ENCODE measurements around the gene GJC1.

The GJC1 gene

GRCh38 chr17:44804302-44805089, 25.6 kb downstream of the GJC1 start:
- no peak for FAIRE-seq

GRCh38 chr17:44801880-44802279, 28.2 kb downstream of the GJC1 start:
- FAIRE-seq: no peak

More at GRCh38 chr17:44804302-44805089, 25.6 kb downstream of the GJC1 start:
- no peak for DNase-seq (ENCODE audit: low spot score)

GRCh38 chr17:44798356-44798755, 31.7 kb downstream of the GJC1 start:
- DNase-seq (ENCODE audit: low spot score): no peak
- no peak for FAIRE-seq

More at GRCh38 chr17:44801880-44802279, 28.2 kb downstream of the GJC1 start:
- DNase-seq (ENCODE audit: low spot score): no peak

- DNase-seq (ENCODE audit: low spot score) (no peak), FAIRE-seq (peak; percentile 61)
Observed at GRCh38 chr17:44797802-44798201, 32.3 kb downstream of the GJC1 start.

- DNase-seq (ENCODE audit: low spot score): no peak
- FAIRE-seq: no peak
Observed at GRCh38 chr17:44796731-44797130, 33.4 kb downstream of the GJC1 start.

- FAIRE-seq (no peak), DNase-seq (ENCODE audit: low spot score) (no peak)
Observed at GRCh38 chr17:44795928-44796327, 34.2 kb downstream of the GJC1 start.

GRCh38 chr17:44795421-44795820, 34.7 kb downstream of the GJC1 start:
- FAIRE-seq (no peak), DNase-seq (ENCODE audit: low spot score) (no peak)

- DNase-seq (ENCODE audit: low spot score) (peak; percentile 55), FAIRE-seq (no peak)
Observed at GRCh38 chr17:44794851-44795413, 35.2 kb downstream of the GJC1 start.

- DNase-seq (ENCODE audit: low spot score) (no peak), FAIRE-seq (no peak)
Observed at GRCh38 chr17:44793885-44794842, 35.9 kb downstream of the GJC1 start.

- FAIRE-seq: no peak
- DNase-seq (ENCODE audit: low spot score): no peak
Observed at GRCh38 chr17:44792276-44792675, 37.8 kb downstream of the GJC1 start.

GRCh38 chr17:44788139-44788538, 41.9 kb downstream of the GJC1 start:
- DNase-seq (ENCODE audit: low spot score) (no peak), FAIRE-seq (no peak)

- DNase-seq (ENCODE audit: low spot score) (no peak), FAIRE-seq (no peak)
Observed at GRCh38 chr17:44787271-44787940, 42.7 kb downstream of the GJC1 start.

GRCh38 chr17:44786551-44787081, 43.5 kb downstream of the GJC1 start:
- DNase-seq (ENCODE audit: low spot score) (no peak), FAIRE-seq (no peak)

- FAIRE-seq (no peak), DNase-seq (ENCODE audit: low spot score) (no peak)
Observed at GRCh38 chr17:44785921-44786320, 44.2 kb downstream of the GJC1 start.

- DNase-seq (ENCODE audit: low spot score) (no peak), FAIRE-seq (no peak)
Observed at GRCh38 chr17:44782326-44782850, 47.7 kb downstream of the GJC1 start.

- FAIRE-seq (no peak), DNase-seq (ENCODE audit: low spot score) (no peak)
Observed at GRCh38 chr17:44781551-44782325, 48.3 kb downstream of the GJC1 start.

- DNase-seq (ENCODE audit: low spot score) (no peak), FAIRE-seq (no peak)
Observed at GRCh38 chr17:44780845-44781480, 49.1 kb downstream of the GJC1 start.

- FAIRE-seq: no peak
Observed at GRCh38 chr17:44780161-44780560, 49.9 kb downstream of the GJC1 start.

GRCh38 chr17:44779211-44780025, 50.7 kb downstream of the GJC1 start:
- peak; percentile 87 for DNase-seq (ENCODE audit: low spot score)
- peak; percentile 96 for FAIRE-seq

More at GRCh38 chr17:44780161-44780560, 49.9 kb downstream of the GJC1 start:
- no peak for DNase-seq (ENCODE audit: low spot score)
